ENCODE results near the gene HOOK2.

The HOOK2 gene

GRCh38 chr19:12783291-12783848, 8.0 kb upstream of the HOOK2 start:
- DNase-seq (ENCODE audit: low read depth) = peak; percentile 25

GRCh38 chr19:12782424-12783290, 7.3 kb upstream of the HOOK2 start:
- peak; percentile 88 for DNase-seq (ENCODE audit: low read depth)

GRCh38 chr19:12782174-12782423, 6.7 kb upstream of the HOOK2 start:
- DNase-seq (ENCODE audit: low read depth) = no peak

DNA sequence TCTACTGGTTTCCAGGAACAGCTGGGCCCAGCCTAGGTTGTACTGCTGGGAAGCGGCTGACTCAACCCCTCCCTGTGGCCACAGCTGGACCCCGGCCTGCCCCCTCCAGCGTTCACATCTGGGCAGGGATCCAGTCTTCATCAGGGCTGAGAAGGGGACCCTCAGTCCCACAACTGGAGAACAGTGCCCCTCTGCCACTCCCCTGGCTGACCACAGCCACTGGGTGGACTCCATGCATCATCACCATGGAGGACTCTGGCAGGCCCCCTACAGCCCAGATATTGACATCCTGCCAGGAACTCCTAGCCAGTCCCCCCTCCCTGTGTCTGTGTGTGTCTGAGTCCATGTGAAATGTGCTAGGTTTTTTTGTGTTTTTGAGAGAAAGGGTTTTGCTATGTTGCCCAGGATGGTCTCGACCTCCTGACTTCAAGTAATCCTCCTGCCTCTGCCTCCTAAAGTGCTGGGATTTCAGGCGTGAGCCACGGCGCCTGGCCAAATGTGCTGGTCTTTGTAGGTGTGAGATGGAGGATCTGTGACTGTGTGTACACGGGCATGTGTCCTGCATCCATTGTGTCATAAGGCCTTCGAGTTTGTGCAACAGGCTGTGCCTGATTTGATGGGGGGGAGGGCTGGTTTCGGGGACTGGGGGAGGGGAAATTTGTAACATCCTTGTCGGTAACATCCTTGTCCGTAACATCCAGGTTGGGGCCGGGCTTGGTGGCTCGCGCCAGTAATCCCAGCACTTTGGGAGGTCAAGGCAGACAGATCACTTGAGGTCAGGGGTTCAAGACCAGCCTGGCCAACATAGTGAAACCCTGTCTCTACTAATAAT, 4.0 kb upstream of the HOOK2 start:
- no peak for DNase-seq (ENCODE audit: low read depth)

DNA sequence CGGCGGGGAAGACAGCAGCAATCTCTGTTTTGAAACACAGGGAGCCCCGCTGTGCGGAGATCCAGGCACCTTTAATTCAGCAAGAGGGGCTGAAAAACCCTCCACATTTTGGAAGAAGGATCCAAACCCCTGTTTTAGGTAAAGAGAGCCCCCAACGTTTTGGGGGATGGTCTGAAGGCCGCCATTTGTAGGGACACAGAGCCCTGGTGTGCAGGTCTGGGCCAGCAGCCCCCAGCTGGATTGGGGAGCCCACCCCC, 3.5 kb upstream of the HOOK2 start:
- DNase-seq (ENCODE audit: low read depth) = no peak

DNA sequence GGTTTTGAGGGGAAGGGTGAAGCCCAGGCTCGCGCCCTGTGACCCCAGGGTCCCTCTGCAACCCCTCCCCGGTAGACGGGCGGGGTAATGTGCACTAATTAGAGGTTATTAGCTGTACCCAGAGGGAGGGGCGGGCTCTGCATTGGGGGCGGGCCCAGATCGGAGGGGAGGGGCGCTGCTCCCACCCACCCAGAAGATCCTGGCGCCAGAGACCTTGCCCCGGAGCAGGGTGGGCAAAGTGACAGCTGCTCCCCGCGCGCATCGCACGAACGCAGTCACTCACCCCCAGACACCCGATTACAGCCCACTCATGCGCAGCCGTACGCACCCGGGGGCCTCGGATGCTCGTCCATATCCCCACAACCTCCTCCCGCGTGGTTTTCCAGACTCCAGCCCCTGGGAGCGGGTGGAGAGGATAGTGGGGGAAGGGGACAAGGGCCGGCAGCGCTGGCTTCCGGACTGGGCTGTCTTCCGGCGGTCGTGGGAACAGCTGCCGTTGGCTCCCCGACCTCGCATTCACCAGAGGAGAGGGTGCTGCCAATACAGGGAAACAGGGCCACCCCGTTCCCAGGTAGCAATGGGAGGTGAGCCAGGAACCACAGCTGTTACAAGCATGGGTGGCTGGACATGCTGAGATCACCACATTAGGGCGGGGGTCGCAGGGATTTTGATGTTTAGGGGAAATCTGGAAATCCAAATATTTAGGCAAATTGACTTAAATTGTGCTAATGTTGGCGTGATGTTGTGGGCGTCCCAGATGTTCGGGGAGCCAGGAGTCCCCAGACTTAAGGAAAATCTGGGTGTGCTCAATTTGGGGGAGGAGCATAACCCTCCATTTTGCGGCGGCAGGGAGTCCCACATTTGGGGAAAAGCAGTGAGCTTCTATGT, 2.9 kb upstream of the HOOK2 start:
- peak; percentile 23 for DNase-seq (ENCODE audit: low read depth)

DNA sequence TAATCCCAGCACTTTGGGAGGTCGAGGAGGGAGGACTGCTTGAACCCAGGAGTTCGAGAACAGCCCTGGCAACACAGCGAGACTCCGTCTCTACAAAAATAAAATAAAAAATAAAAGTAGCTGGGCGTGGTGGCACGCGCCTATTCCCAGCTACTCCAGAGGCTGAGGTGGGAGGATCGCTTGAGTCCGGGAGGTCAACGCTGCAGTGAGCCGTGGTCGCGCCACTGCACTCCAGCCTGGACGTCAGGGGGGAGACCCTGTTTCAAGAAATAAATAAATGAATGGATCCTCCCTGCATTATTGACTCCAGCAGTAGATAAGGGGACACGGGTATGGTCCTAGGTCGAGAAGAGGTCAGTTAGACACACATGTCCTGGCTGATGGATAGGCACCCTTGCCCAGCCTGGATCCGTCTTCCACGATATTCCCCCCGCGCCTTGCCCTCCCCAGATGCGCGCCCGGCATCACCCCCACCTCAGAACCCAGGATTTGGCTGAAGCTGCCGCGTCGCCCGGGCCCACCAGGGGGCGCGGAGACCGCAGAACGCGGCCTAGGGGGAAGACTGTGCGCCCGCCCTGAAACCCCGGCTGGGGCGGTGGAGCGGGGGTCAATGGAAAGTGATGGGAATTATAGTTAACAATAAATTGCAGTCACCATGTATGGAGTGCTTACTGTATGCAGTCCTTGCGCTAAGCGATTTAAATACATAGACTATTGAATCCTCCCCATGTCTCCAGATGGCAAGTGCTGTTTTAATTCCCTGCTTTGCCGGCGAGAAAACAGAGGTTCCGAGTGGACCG, 2.1 kb upstream of the HOOK2 start:
- DNase-seq (ENCODE audit: low read depth) = peak; percentile 73

- DNase-seq (ENCODE audit: low read depth) = no peak
These were observed 1.8 kb downstream of the HOOK2 start for GRCh38 chr19:12773571-12773970.

DNA sequence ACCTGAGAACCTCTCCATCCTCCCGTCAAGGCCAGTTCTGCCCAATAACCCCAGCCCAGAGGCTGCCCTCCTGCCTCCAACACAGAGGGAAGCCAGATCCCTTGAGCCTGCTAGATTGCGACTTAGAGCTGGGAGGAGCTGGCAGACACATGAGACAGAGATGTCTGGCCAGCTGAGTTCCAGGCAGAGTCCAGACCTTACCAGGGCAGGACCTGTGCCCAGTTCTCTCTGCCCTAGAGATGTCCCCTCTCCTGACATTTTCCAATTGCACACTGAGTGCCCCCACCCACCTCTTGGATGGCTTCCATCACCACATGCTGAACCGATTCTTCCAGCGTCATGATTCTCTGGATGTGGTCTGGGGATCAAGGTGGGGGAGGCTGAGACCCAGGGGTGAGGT, 3.0 kb downstream of the HOOK2 start:
- no peak for DNase-seq (ENCODE audit: low read depth)

GRCh38 chr19:12770922-12771321, 4.4 kb downstream of the HOOK2 start:
- no peak for DNase-seq (ENCODE audit: low read depth)

DNA sequence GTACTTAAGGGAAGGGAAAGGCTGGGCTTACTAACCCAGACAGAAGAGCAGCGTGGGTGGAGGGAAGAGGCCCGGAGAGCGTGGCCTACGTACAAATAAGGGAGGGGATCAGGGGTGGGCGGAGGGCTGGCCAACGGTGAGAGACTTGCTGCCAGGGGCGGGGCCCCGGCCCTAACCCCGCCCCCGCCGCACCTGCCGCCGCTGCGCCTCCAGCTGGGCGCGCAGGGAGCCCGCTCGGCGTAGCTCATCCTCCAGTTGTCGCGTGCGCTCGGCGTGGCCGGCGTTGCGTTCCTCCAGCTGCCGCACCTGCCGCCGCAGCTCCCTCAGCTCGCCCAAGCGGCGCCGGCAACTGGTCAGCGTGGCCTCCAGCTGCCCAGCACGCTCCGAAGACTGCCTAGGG, 5.7 kb downstream of the HOOK2 start:
- DNase-seq (ENCODE audit: low read depth) = peak; percentile 29

- DNase-seq (ENCODE audit: low read depth) = no peak
These were observed 7.7 kb downstream of the HOOK2 start for GRCh38 chr19:12767666-12768065.

DNA sequence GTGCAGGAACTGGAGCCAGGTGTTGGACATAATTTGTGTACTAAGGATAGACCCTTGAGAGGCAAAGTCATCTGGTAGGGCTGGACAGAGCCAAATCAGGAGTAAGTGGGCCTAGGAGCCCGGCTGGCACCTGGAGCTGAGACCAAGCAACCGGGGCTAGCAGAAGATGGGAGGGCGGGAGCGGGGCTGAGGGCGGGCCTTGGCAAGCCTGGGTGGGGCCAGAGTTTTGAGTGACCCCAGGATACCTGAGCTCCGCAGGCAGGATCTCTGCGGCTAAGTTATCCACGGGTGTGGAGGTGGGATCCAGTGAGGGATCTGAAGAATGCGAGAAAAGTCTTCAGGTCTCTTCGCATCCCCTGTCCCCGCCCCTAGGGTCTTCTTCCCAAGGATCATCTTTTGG, 8.2 kb downstream of the HOOK2 start:
- no peak for DNase-seq (ENCODE audit: low read depth)

GRCh38 chr19:12766051-12766521, 9.3 kb downstream of the HOOK2 start:
- DNase-seq (ENCODE audit: low read depth) = peak; percentile 66

DNA sequence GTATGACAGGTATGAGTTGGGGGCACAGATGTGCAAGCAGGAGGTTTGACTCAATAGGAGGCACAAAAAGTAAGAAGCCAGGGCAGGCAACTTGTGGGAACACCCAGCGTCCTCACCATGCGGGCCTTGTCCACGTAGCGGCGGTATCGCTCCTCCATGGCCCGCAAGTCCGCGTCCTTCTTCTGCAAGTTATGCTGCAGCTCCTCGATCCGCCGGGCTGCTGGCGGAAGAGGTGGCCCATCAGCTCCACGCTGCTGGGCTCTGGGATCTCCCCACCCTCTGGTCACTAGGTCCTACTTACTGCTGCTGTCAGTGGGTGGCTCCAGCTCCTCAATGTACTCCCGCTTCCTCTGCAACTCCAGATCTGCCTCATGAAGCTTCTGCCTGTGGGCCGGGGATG, 10.7 kb downstream of the HOOK2 start:
- no peak for DNase-seq (ENCODE audit: low read depth)

DNA sequence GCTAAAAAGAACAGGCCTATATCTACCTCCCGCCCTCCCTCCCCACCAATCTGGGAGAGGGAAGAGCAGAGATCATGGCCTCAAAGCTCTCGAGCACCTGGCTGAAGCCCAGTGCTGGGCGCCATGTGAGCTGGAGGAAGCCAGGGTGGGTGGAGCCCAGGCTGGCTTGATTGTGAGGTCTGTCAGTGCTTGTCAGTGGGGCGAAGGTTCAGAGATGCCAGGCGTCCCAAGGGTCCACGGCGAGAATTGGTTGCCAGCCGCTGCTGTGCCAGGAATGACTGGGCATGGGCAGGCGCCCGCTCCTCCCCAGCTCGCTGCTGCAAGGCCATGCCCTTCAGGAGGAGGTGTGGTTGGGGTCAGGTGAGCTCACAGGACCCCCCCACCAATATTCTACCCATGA, 12.3 kb downstream of the HOOK2 start:
- no peak for DNase-seq (ENCODE audit: low read depth)

- DNase-seq (ENCODE audit: low read depth) = no peak
These were observed 15.7 kb downstream of the HOOK2 start for GRCh38 chr19:12759686-12760085.

- DNase-seq (ENCODE audit: low read depth) = peak; percentile 30
These were observed 17.6 kb downstream of the HOOK2 start for GRCh38 chr19:12757544-12758274.

DNA sequence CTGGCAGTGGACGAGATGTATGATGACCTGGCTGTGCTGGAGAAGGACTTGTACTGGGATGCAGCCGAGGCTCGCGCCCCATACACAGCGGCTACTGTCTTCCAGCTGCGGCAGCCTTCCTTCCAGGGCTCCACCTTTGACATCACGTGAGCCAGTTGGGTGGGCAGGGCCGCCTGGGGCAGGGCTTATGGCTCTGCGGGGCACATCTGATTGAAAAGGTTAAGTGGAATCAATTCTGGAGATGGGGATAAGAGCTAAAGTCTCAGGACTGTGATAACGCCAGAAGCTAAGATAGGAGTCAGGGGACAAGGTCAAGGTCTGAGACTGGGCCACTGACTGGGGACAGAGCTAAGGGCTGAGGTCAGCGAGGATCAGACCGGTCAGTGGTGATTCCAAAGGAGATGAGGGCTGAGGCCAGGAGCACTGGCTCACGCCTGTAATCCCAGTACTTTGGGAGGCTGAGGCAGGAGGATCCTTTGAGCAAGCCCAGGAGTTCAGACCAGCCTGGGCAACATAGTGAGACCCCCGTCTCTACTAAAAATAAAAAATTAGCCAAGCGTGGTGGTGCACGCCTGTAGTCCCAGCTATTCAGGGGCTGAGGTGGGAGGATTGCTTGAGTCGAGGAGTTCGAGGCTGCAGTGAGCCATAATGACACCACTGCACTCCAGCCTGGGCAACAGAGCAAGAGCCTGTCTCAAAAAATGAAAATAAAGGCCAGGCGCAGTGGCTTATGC, 19.0 kb downstream of the HOOK2 start:
- DNase-seq (ENCODE audit: low read depth) = no peak

Data from stimulated activated CD8-positive, alpha-beta memory T cell treated with anti-CD3 and anti-CD28 coated beads, Interleukin-12 subunit alpha, Interleukin-12 subunit beta, amount 100 ng/mL, for 4 hours (primary cell).